AG04449 (cell line): ENCODE results near the gene MGMT.

Experiments
- CTCF ChIA-PET: fragments of 350-600 bp; formaldehyde crosslinking; extraction: SDS; loops from one replicate; lab custom pipeline; 2021; ENCODE audit warnings: antibody characterized with exemption; lab: Yijun Ruan, JAX
- POLR2A ChIA-PET: fragments of 400-600, 350-600 bp; formaldehyde crosslinking; extraction: SDS; loops from one replicate; lab custom pipeline; 2020; ENCODE audit warnings: antibody characterized with exemption, inconsistent platforms; lab: Yijun Ruan, JAX
- DNase-seq: peaks from one replicate; pipeline ENCODE4 v3.0.0-alpha.2; 2010; ENCODE audit warnings: low read depth, low spot score
- H3K4me3 ChIP-seq: 2 replicates; pipeline ENCODE4 v1.5.1; 2011; ENCODE audit warnings: low read depth, mild to moderate bottlenecking, control low read depth, low read length
- CTCF ChIP-seq: IDR thresholded peaks from one replicate; pipeline ENCODE4 v1.5.1; 2011; ENCODE audit warnings: mild to moderate bottlenecking, moderate library complexity, low read length, control low read depth, inconsistent platforms; ENCODE audit not compliant: insufficient read depth; ENCODE audit errors: missing control alignments

MGMT gene

DNA sequence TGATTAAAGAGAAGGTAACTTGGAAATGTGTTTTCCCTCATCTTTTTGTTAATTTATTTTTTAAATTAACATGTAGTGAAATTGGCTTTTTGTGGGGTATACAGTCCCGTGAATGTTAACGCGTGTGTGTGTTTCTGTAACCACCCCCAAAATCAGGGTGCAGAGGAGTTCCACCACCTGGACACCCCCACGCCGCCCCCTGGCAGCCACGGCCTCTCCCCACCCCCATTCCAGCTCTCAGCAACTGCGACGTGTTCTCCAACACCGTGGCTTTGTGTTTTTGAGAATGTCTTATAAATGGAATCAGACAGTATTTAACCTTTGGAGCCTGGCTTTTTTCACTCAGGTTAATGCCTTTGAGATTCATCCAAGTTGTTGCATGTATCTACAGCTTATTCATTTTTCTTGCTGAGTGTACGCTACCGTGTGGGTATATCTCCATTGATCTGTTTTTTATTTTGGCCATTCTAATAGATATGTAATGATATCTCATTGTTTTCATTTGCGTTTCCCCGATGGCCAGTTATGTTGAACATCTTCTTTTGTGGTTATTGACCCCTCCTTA is 278.2 kb downstream of the MGMT start:
- DNase-seq: no peak
- POLR2A ChIA-PET: no interaction called here
- no peak overlapping the region for H3K4me3 ChIP-seq
- CTCF ChIA-PET: no interaction called here
- TF ChIP-seq CTCF: no peak

GRCh38 chr10:129754211-129755050 is 287.4 kb downstream of the MGMT start:
- ChIA-PET POLR2A (no interaction called here), CTCF (no interaction called here)
- no peak overlapping the region for H3K4me3 ChIP-seq
- no peak for TF ChIP-seq CTCF
- no peak for DNase-seq

DNA sequence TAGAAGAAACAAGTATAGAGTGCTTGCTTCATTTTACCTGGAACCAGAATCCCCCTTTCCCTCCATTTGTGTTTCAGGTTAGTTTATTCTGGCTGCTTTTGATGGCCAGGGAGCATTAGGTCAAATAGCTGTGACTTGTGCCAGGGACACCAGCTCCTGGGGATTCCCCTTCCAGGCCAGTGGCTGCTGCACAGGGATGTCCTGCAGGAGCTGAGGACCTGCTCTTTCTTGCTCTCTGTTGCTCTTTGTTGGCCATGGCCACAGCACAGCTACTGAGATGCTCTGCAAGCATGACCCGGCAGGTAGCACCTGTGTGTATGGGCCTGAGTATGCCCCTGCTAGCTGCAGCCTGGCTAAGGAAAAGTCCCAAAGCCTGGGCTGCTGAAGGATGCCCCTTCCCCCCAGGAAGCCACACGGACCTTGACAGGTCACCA is 288.1 kb downstream of the MGMT start:
- no peak for DNase-seq
- ChIA-PET POLR2A (no interaction called here), CTCF (no interaction called here)
- H3K4me3 ChIP-seq: no peak overlapping the region
- TF ChIP-seq CTCF: no peak

DNA sequence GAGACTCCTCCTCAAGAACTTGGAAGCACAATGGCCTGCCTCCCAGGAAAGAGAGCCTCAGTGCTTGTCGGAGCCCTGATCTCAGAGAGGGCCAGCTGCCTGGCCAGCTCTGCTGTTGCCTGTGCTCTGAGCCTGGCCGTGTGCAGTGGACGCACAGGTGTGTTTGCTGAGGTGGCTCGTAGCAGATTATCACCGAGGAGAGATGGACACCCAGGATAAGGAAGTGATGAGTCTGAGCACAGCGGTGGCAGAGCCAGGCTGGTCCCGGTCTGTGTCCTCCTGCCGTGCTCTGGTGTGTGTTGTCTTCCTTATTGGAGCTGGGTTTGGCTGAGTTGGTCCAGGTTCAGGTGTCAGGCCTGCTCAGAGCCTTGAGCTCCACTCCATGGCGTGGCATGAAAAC is 288.6 kb downstream of the MGMT start:
- no peak for TF ChIP-seq CTCF
- DNase-seq: no peak
- H3K4me3 ChIP-seq: no peak overlapping the region
- CTCF ChIA-PET: no interaction called here
- POLR2A ChIA-PET: no interaction called here

DNA sequence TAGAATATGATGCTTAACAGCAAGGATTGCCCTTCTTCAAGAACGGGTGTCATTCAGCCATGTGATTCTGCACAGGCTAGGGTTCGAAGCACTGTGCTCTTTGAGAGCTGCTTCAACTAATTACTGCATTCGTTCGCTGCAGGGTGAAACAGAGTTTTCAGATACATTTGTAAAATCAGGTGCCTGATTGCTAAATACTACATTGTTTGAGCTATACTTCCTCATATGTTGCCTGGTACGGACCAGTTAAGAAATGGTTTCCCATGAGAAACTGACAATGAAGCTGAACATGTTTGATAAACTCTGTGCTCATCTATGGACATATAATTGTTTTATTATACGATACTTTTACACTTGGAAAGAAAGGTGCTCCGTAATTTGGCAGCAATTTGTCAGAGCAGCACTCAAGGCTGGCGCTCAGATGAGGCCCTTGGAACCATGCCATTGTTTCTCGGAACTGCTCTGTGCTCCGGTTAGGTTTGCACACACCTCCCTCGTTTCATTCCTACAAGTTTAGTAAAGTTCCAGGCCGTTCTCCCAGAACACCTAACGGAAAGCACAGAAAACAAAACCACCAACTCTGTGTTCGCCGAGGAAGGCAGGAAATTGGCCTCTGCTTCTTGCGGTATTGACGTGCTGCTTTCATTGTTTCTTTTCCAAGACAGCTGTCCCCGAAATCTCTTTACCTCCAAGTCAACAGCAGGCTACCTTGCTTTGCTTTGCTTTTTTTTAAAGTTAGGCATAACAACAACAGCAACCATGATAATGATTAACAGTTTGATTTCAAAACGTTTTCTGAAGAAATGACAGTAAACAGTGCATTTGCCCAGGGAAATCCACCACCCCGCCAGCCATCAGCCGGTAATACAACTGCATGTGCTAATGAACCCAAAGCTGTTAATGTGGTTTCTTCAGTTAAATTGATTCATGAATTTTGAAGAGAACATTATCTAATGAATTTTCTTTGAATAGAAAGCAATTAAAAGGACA is 290.2 kb downstream of the MGMT start:
- H3K4me3 ChIP-seq: no peak overlapping the region
- no peak for TF ChIP-seq CTCF
- DNase-seq: no peak
- POLR2A ChIA-PET: no interaction called here
- CTCF ChIA-PET: no interaction called here
